Gastroesophageal sphincter (tissue), 3 donors: ENCODE results near the gene TRAPPC1.

ENCODE experiments used
- POLR2A ChIP-seq, 2 donors: fragments of 450-650 bp; IDR thresholded peaks; one replicate each; pipeline ENCODE4 v1.6.1; 2017; ENCODE audit warnings: antibody characterized with exemption in 2 of 2, mild to moderate bottlenecking in 2 of 2, moderate library complexity in 1 of 2
- POLR2AphosphoS5 ChIP-seq: sonication (generic); formaldehyde crosslinking; IDR thresholded peaks from one replicate; pipeline ENCODE4 v1.6.1; 2017; ENCODE audit warnings: antibody characterized with exemption
- TF ChIP-seq, protein P1 (sequence below), 4 experiments: fragments of 200-600 bp in 2 of 4; fragments of 450-650 bp in 2 of 4; sonication (generic) in 1 of 4; IDR thresholded peaks; one replicate each; pipeline ENCODE4 v1.5.1; 2017 to 2019; ENCODE audit warnings: antibody characterized with exemption in 4 of 4, mild to moderate bottlenecking in 2 of 4, moderate library complexity in 2 of 4

GRCh38 chr17:7894226-7894625, 37.5 kb downstream of the TRAPPC1 start:
- no peak for TF ChIP-seq POLR2AphosphoS5
- TF ChIP-seq, protein P1, sequence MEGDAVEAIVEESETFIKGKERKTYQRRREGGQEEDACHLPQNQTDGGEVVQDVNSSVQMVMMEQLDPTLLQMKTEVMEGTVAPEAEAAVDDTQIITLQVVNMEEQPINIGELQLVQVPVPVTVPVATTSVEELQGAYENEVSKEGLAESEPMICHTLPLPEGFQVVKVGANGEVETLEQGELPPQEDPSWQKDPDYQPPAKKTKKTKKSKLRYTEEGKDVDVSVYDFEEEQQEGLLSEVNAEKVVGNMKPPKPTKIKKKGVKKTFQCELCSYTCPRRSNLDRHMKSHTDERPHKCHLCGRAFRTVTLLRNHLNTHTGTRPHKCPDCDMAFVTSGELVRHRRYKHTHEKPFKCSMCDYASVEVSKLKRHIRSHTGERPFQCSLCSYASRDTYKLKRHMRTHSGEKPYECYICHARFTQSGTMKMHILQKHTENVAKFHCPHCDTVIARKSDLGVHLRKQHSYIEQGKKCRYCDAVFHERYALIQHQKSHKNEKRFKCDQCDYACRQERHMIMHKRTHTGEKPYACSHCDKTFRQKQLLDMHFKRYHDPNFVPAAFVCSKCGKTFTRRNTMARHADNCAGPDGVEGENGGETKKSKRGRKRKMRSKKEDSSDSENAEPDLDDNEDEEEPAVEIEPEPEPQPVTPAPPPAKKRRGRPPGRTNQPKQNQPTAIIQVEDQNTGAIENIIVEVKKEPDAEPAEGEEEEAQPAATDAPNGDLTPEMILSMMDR (IDR thresholded peaks at IDR 0.05), result no peak
- no peak for TF ChIP-seq POLR2A (IDR thresholded peaks at IDR 0.05)
